HG03432 (cell line): ENCODE measurements around the gene TWIST2.

Experiments used
- ATAC-seq: cut with Tn5 transposase; IDR thresholded peaks from one replicate; pipeline ENCODE4 v1.9.1; 2021; ENCODE audit warnings: mild to moderate bottlenecking, moderate library complexity; ENCODE audit not compliant: unreplicated experiment

Gene TWIST2

DNA sequence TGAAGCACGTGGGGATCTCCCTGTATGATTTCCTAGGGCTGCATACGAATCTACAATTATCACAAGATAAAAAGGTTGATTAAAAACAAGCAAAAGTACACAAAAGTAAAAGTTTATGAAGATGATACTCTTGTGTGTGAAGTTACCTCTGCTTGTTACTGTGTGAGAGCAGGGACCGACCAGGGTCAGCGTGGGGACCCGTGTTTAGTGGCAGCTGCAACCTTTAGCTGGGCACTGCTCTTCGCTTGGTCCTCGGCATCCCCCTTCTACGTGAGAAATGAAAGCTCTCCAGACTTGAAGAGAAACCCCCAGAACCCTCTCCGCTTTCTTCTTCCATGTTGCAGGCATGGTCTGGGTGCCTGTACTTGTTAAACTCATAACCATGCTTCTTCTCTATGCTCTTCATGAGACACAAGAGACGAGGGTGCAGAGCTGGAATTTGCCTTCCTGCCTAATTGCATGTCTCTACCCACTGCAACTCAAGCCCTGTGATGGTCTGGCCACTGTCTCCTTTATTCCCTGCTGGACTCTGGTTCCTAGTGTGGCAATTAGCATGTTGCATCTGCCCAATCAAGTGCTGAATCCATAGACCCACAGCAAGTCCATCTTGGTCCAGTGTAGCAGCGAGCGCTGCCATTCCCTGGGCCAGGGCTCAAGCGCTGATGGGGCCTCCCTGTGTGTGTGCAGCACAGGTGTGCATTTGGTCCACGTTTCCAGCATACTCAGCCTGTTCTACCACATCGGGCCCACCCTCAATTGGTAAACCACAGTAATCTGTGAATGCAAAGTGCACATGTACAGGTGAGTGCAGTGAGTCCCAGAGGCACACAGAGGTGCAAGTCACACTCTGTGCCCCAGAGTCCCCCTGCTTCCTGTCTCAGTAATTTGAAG lies 88.5 kb downstream of the TWIST2 start:
- no peak for ATAC-seq

- ATAC-seq, result no peak
Measured at GRCh38 chr2:238938003-238938400, 90.1 kb downstream of the TWIST2 start.

GRCh38 chr2:238938401-238939055 lies 90.6 kb downstream of the TWIST2 start:
- ATAC-seq, result no peak

GRCh38 chr2:238939074-238939473 lies 91.2 kb downstream of the TWIST2 start:
- no peak for ATAC-seq

- no peak for ATAC-seq
Measured at GRCh38 chr2:238939521-238940403, 91.9 kb downstream of the TWIST2 start.

DNA sequence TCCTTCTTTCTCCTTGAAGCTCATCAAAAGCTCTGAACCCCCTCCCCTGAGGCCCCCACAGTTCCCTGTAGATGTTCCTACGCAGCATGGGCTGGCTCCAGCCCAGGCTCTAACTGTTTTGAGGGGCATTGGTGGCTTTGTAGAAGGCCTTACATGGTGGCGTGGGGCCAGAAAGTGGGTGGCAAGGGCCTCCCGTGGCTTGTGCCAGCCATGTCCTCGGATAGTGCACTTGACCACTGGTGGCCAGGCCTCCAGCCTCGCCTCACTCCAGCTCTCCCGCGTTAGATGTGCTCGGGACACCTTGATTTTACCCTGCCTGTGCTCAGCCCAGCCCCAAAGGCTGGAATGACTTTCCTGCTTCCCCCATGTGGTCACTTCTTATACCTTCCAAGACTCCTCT lies 92.9 kb downstream of the TWIST2 start:
- ATAC-seq, result no peak

DNA sequence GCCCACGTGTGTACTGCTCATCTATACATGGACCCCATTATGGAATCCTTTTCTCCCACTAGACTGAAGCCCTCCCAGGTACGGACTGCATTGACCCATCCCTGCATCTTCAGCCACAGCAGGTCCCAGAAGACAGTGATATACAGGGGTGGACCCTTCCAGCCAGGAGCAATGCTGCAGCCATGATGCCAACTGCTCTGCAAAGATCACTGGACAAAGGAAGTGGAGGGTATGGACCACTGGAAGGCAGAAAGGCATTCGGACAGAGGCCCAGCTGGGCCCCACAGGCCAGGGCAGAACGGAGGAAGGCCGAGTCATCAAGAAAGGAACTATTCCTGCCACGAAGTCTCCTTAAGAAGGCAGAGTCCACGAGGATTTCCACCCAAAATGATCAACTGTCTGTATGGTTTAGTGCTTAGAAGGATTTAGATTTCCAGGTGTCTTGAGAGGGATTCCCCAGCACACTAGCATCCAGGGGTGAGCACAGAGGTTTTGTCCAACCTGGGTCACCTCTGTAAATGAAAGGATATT lies 93.4 kb downstream of the TWIST2 start:
- no peak for ATAC-seq

GRCh38 chr2:238942080-238942725 lies 94.3 kb downstream of the TWIST2 start:
- ATAC-seq, result no peak

- no peak for ATAC-seq
Measured at GRCh38 chr2:238942726-238943300, 94.9 kb downstream of the TWIST2 start.

DNA sequence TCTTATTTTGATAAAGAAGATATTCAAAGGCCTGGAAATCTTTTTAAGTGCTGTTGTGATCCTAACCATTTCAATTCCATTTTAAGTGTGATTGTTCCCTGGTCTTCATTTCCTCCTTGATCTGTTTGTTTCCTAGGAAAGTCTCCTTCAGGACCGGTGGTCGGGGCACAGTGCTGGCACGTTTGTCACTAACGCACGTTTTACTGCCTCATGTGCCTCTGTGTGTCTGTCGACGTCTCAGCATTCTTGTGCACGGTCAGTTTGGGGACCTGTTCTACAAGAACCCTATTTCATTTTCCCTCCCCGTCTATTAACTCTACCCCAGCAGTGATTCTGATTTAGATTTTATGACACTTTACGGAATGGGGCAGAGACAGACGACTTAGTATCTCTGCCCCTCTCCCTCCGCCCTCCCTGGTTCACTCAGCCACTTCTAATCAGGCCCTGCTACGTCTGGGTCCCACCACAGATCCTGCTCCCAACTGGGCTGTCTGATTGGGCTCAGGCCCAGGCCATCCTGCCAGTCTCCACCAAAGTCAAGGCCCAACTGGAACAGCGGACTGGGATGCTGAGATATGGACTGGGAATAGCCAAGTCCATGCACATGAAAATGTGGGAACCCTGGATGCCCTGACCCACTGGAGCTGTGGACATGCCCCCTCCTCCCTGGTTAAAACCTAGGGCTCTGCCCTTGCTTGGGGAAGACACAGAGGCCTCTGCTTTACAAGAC lies 95.6 kb downstream of the TWIST2 start:
- no peak for ATAC-seq

GRCh38 chr2:238945433-238946150 lies 97.7 kb downstream of the TWIST2 start:
- ATAC-seq, result no peak

DNA sequence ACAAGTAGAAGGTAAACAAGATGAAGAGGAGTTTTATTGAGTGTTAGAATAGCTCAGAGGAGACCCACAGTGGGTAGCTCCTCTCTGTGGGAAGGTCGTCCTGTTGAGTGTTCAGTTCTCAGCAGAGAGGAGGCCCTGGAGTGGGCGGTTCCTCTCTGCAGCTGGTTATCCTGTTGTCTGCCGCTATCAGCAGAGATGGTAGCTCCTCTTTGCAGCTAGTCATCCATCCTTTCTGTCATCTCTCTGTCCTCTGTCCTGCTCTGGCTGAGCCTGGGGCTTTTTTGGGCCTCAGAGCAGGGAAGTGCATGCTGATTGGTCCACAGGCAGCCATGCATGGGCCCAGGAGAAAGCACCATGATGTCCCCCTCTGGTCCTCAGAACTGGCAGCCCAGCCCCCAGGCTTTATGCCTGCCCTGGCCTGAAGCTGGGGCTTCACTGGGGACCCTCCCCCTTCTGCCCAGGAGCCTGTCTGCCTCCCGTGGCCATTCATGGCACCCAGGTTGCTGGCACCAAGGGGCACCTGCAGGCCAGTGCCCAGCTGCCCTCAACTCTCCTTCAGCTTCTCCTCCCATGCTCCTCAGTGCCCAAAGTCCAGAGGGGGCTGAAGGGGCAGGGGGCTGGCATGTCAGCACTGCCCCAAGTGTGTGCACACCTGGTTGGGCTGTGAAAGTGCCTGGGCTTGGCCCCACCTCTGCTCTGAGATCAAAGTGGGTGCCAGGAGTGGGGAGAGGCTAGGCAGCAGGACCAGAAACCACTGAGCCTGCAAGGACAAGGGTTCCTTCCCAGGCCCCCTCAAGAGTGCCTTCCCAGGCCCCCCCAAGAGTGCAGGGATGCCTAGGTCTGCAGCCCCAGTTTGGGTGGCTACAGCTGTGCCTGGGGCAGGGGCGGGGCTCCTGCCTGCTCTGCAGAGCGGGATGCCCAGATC lies 98.7 kb downstream of the TWIST2 start:
- no peak for ATAC-seq

GRCh38 chr2:238947243-238947760 lies 99.4 kb downstream of the TWIST2 start:
- ATAC-seq, result no peak

DNA sequence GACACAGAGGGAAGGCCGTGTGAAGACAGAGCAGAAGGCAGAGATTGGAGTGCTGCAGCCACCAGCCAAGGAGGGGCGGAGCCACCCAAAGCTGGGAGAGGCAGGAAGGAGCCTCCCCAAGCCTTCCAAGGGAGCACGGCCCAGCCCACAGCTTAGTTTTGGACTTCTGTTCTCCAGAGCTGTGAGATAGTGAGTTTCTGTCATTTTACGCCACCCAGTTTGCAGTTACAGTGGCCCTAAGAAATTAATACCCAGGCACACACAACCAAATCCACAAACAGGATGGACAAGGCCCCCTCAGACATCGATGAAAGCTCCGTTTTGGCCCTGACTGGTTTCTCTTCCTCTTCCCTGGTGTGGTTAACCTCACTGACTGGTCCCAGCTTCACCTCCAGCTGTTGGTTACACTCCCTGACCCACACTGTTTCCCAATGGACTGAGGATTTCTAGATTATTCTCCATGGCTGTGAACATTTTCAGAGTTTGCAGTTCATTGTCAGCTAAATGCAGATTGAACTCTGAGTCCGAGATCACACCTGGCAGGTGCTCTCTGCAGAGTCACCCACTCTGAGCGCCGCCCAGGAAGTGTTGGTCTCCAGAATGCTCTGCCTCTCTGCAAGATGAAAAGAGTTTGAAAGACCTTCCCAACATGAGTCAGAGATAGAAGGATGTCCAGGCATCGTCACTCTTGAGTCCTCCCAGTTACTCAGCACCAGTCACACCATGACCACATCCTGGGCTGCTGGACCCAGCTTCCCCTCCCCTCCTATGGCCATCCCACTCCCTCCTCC lies 100.2 kb downstream of the TWIST2 start:
- ATAC-seq, result no peak

DNA sequence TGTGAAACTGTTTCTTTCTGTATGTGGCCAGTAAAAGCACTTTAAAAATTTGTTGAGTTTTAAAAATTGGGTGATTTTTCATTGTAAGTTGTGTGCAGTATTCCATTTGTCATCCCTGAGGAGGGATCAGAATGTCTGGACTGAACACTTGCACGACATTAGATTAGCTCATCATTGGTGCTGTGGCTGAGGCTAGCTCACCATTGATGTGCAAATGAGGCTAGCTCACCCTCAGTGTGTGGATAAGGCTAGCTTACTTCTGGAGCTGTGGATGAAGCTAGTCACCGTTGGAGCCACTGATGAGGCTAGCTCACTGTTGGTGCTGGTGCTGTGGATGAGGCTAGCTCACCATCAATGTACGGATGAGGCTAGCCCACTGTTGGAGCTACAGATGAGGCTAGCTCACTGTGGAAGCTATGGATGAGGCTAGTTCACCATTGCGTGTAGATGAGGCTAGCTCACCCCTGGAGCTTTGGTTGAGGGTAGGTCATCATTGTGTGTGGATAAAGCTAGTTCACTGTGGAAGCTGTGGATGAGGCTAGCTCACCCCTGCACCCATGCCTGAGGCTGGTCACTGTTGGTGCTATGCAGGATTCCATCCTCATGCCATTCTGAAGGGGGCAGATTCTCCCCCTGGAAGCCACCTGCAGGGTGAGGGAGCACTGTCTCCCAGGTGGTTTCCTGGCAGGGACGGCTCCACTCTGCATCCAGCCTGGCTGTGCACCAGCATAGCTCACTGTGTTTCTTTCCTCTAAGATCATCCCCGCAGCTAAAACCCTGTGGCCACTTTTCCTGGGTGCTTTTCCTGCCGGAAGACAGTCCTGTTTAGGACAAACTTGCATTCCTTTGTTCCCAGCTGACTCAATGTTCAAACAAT lies 101.1 kb downstream of the TWIST2 start:
- ATAC-seq, result no peak
